HCT116 (cell line): ENCODE measurements around the gene CATSPERE. TPM values are rescaled to one million over a fixed set of nuclear protein-coding genes. Genes with fewer than 3 reads are reported as not detected.

Experiments
- ATAC-seq: fragments of 200-7000 bp; cut with Tn5 transposase; 2 replicates; pipeline ENCODE4 v1.9.1; 2020; ENCODE audit warnings: mild to moderate bottlenecking, moderate library complexity
- BruUV-seq: library from RNA; stranded (reverse); fragments of 400-500 nt; replicated peaks from 2 replicates; lab custom pipeline; 2021; lab: Mats Ljungman, UMichigan
- CTCF ChIA-PET: fragments of 300-600 bp; sonication (Branson Sonifier 250); formaldehyde crosslinking; loops from one replicate; lab custom pipeline; 2021; ENCODE audit warnings: antibody characterized with exemption; lab: Charles Lee
- POLR2A ChIA-PET: fragments of 300-600, 350-600 bp; sonication (Branson Sonifier 250); formaldehyde crosslinking; loops from one replicate; lab custom pipeline; 2021; ENCODE audit warnings: antibody characterized with exemption; lab: Charles Lee
- RAD21 ChIA-PET, 2 experiments: fragments of 300-600 bp; sonication (Branson Sonifier 250); formaldehyde crosslinking; loops; one replicate each; lab custom pipeline; 2023; ENCODE audit warnings: low total read pairs in 2 of 2; ENCODE audit not compliant: uncharacterized antibody in 2 of 2, unreplicated experiment in 2 of 2, low non-redundant PET in 1 of 2; lab: Charles Lee
- DNase-seq: peaks from one replicate; pipeline ENCODE4 v3.0.0-alpha.2; 2010; ENCODE audit warnings: low read depth, low spot score
- H2AFZ ChIP-seq: fragments of 200-600 bp; shearing (Covaris generic), sonication (generic); 2 replicates; pipeline ENCODE4 v1.6.1; 2017; ENCODE audit warnings: low read depth, mixed run types, mixed read lengths, antibody characterized with exemption, low read length; ENCODE audit not compliant: poor library complexity, severe bottlenecking
- H3K27ac ChIP-seq: 2 replicates; pipeline ENCODE4 v1.5.1; 2012; ENCODE audit warnings: low read depth, low read length
- H3K27me3 ChIP-seq: fragments of 200-600 bp; sonication (generic); 2 replicates; pipeline ENCODE4 v1.6.1; 2016; ENCODE audit warnings: mixed run types, low read length, mixed read lengths; ENCODE audit not compliant: insufficient read depth
- H3K36me3 ChIP-seq, 2 experiments: fragments of 200-500 bp in 1 of 2; fragments of 200-600 bp in 1 of 2; sonication (Bioruptor generic) in 1 of 2; sonication (generic) in 1 of 2; 2 replicates each; pipeline versions ENCODE4 v1.5.1 to v1.6.1; 2014 to 2016; ENCODE audit warnings: low read length in 2 of 2, inconsistent platforms in 1 of 2, mixed read lengths in 1 of 2, mixed run types in 1 of 2; ENCODE audit not compliant: insufficient read depth in 2 of 2, control insufficient read depth in 1 of 2
- H3K4me1 ChIP-seq, 2 experiments: fragments of 200-600 bp in 1 of 2; sonication (generic) in 1 of 2; 2 replicates each; pipeline versions ENCODE4 v1.5.1 to v1.6.1; 2012 to 2017; ENCODE audit warnings: low read length in 2 of 2, inconsistent platforms in 1 of 2, mild to moderate bottlenecking in 1 of 2, mixed read lengths in 1 of 2, mixed run types in 1 of 2, moderate library complexity in 1 of 2; ENCODE audit not compliant: insufficient read depth in 2 of 2, control insufficient read depth in 1 of 2
- H3K4me2 ChIP-seq: fragments of 200-600 bp; sonication (generic); 2 replicates; pipeline ENCODE4 v1.6.1; 2017; ENCODE audit warnings: mixed run types, low read length, mixed read lengths
- H3K4me3 ChIP-seq, 2 experiments: fragments of 200-600 bp in 1 of 2; sonication (generic) in 1 of 2; replicated peaks in 1 of 2; 2 replicates each; pipeline ENCODE4 v1.5.1; 2011 to 2016; ENCODE audit warnings: low read length in 2 of 2, control low read depth in 1 of 2, low read depth in 1 of 2, mild to moderate bottlenecking in 1 of 2, mixed read lengths in 1 of 2, mixed run types in 1 of 2
- H3K79me2 ChIP-seq: fragments of 200-600 bp; sonication (generic); 2 replicates; pipeline ENCODE4 v1.6.1; 2017; ENCODE audit warnings: mild to moderate bottlenecking, mixed run types, low read length, moderate library complexity, mixed read lengths; ENCODE audit not compliant: insufficient read depth
- H3K9ac ChIP-seq: fragments of 200-600 bp; sonication (generic); 2 replicates; pipeline ENCODE4 v1.6.1; 2016; ENCODE audit warnings: low read length, mixed read lengths
- H3K9me2 ChIP-seq: fragments of 200-600 bp; sonication (generic), shearing (Covaris generic); 2 replicates; pipeline ENCODE4 v1.6.1; 2017; ENCODE audit warnings: mixed run types, mild to moderate bottlenecking, moderate library complexity; ENCODE audit not compliant: insufficient read depth
- H3K9me3 ChIP-seq, 2 experiments: fragments of 200-500 bp in 1 of 2; fragments of 200-600 bp in 1 of 2; sonication (Bioruptor generic) in 1 of 2; sonication (generic) in 1 of 2; 2 replicates each; pipeline ENCODE4 v1.6.1; 2014 to 2017; ENCODE audit warnings: low read length in 2 of 2, mixed read lengths in 2 of 2, inconsistent platforms in 1 of 2, low read depth in 1 of 2, mild to moderate bottlenecking in 1 of 2, mixed run types in 1 of 2, moderate library complexity in 1 of 2; ENCODE audit not compliant: control insufficient read depth in 1 of 2, insufficient read depth in 1 of 2
- H4K20me1 ChIP-seq: fragments of 200-600 bp; sonication (generic), shearing (Covaris generic); 2 replicates; pipeline ENCODE4 v1.6.1; 2017; ENCODE audit warnings: mixed run types, mild to moderate bottlenecking, moderate library complexity; ENCODE audit not compliant: insufficient read depth
- CBX3 ChIP-seq: IDR thresholded peaks from 2 replicates; pipeline ENCODE4 v1.6.1; 2012; ENCODE audit warnings: low read depth
- EGR1 ChIP-seq: IDR thresholded peaks from 2 replicates; pipeline ENCODE4 v1.6.1; 2012; ENCODE audit warnings: low read depth
- ELF1 ChIP-seq: IDR thresholded peaks from 2 replicates; pipeline ENCODE4 v1.6.1; 2012; ENCODE audit warnings: low read depth, borderline replicate concordance
- EZH2 ChIP-seq: fragments of 200-600 bp; sonication (generic); IDR thresholded peaks from 2 replicates; pipeline ENCODE4 v1.6.1; 2017; ENCODE audit warnings: antibody characterized with exemption, mixed run types
- EZH2phosphoT487 ChIP-seq: fragments of 200-600 bp; IDR thresholded peaks from 2 replicates; pipeline ENCODE4 v1.6.1; 2018; ENCODE audit warnings: antibody characterized with exemption, borderline replicate concordance
- RAD21 ChIP-seq: IDR thresholded peaks from 2 replicates; pipeline ENCODE4 v1.6.1; 2012; ENCODE audit warnings: low read depth, mild to moderate bottlenecking
- REST ChIP-seq: IDR thresholded peaks from 2 replicates; pipeline ENCODE4 v1.6.1; 2012; ENCODE audit warnings: low read depth
- SIN3A ChIP-seq: IDR thresholded peaks from 2 replicates; pipeline ENCODE4 v1.6.1; 2012; ENCODE audit warnings: low read depth
- SP1 ChIP-seq: IDR thresholded peaks from 2 replicates; pipeline ENCODE4 v1.6.1; 2012; ENCODE audit warnings: low read depth
- SRF ChIP-seq: IDR thresholded peaks from 2 replicates; pipeline ENCODE4 v1.6.1; 2012; ENCODE audit warnings: low read depth
- TCF7L2 ChIP-seq: IDR thresholded peaks from 2 replicates; pipeline ENCODE4 v1.7.0; 2011; ENCODE audit warnings: borderline replicate concordance, inconsistent platforms; ENCODE audit not compliant: insufficient read depth, insufficient read length; ENCODE audit errors: extremely low read depth
- YY1 ChIP-seq: IDR thresholded peaks from 2 replicates; pipeline ENCODE4 v1.6.1; 2011; ENCODE audit warnings: low read length, low read depth, moderate library complexity, mild to moderate bottlenecking; ENCODE audit not compliant: insufficient replicate concordance; ENCODE audit errors: extremely low read depth
- ZBTB33 ChIP-seq: IDR thresholded peaks from 2 replicates; pipeline ENCODE4 v1.6.1; 2011; ENCODE audit warnings: mild to moderate bottlenecking, low read length, moderate library complexity; ENCODE audit not compliant: insufficient replicate concordance; ENCODE audit errors: extremely low read depth
- ZFX ChIP-seq: fragments of 450-650 bp; IDR thresholded peaks from 2 replicates; pipeline ENCODE4 v1.6.1; 2017
- intact Hi-C: fragments of 100-400 bp; cut with micrococcal nuclease; formaldehyde crosslinking; loops from 2 replicates; pipeline ENCODE4 v1.10.0; 2022
- total RNA-seq: library from RNA; stranded (reverse); gene quantifications from one replicate; pipeline ENCODE4 v1.2.1, GENCODE V29; 2021; ENCODE audit not compliant: unreplicated experiment
- TF ChIP-seq, protein P1 (sequence below), 3 experiments: fragments of 200-600 bp in 1 of 3; sonication (generic) in 1 of 3; IDR thresholded peaks in 2 of 3; conservative IDR thresholded peaks in 1 of 3; 2 replicates each; pipeline ENCODE4 v1.5.1; 2012 to 2017; ENCODE audit warnings: low read depth in 2 of 3, low read length in 2 of 3, antibody characterized with exemption in 1 of 3, borderline replicate concordance in 1 of 3, control low read depth in 1 of 3, mild to moderate bottlenecking in 1 of 3, mixed read lengths in 1 of 3, mixed run types in 1 of 3, moderate library complexity in 1 of 3; ENCODE audit not compliant: insufficient read depth in 1 of 3

The CATSPERE gene
- total RNA-seq, 1 experiment from 2014 or later, result 0.34 TPM

- DNase-seq (no peak), ATAC-seq (no peak)
- ChIA-PET CTCF (no interaction called here), POLR2A (no interaction called here), RAD21 (no interaction called here)
- Histone ChIP-seq H3K27me3 (no peaks in the 10 kb centered on the region), H3K4me2 (no peak overlapping the region), H3K27ac (no peak overlapping the region), H3K4me3 (no peak overlapping the region), H2AFZ (no peak overlapping the region), H3K79me2 (no peaks in the 10 kb centered on the region), H3K9ac (no peak overlapping the region), H3K9me3 (no peaks in the 10 kb centered on the region), H4K20me1 (no peaks in the 10 kb centered on the region), H3K36me3 (peaks cover 8 to 9% of the 10 kb centered on the region in 2 experiments), H3K9me2 (no peaks in the 10 kb centered on the region), H3K4me1 (no peaks in the 10 kb centered on the region)
- TF ChIP-seq SRF (no peak), EZH2 (no peak), YY1 (no peak), ZBTB33 (no peak), EZH2phosphoT487 (no peak), EGR1 (no peak), ZFX (no peak), TCF7L2 (no peak), SIN3A (no peak), SP1 (no peak), RAD21 (no peak), CBX3 (no peak), ELF1 (no peak), REST (no peak)
- TF ChIP-seq, protein P1, sequence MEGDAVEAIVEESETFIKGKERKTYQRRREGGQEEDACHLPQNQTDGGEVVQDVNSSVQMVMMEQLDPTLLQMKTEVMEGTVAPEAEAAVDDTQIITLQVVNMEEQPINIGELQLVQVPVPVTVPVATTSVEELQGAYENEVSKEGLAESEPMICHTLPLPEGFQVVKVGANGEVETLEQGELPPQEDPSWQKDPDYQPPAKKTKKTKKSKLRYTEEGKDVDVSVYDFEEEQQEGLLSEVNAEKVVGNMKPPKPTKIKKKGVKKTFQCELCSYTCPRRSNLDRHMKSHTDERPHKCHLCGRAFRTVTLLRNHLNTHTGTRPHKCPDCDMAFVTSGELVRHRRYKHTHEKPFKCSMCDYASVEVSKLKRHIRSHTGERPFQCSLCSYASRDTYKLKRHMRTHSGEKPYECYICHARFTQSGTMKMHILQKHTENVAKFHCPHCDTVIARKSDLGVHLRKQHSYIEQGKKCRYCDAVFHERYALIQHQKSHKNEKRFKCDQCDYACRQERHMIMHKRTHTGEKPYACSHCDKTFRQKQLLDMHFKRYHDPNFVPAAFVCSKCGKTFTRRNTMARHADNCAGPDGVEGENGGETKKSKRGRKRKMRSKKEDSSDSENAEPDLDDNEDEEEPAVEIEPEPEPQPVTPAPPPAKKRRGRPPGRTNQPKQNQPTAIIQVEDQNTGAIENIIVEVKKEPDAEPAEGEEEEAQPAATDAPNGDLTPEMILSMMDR (IDR thresholded peaks at IDR 0.05 in 2 of 3, conservative IDR thresholded peaks at IDR 0.05 in 1 of 3; ENCODE audit: borderline replicate concordance in 1 of 3, insufficient read depth in 1 of 3, low read depth in 2 of 3, low read length in 2 of 3), result no peak
- no TSS peak for BruUV-seq
- intact Hi-C loops, result no loop called here
These were observed 33.4 kb upstream of the CATSPERE start for GRCh38 chr1:244427647-244428046.
